ENCODE results near the gene DIPK1C.

DIPK1C gene

DNA sequence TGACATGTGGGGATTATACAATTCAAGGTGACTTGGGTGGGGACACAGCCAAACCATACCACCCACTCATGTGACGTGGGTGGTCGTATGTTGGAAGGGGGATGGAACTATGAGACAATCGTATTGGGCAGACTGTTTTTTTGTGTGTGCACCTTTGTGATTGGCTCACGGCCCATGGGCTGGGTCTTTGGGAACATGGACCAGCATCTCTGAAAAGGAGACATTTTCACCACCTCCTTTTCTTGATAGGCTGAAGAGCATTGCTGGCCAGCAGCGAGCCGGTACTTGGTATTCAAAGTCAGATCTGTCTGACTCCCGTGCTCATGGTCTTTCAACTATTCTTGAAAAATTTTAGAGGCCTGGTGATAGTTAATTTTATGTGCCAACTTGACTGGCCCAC lies 62.1 kb downstream of the DIPK1C start:
- in situ Hi-C loops (cut with HindIII; ENCODE audit: low sequenced_read_pairs): no loop called here

DNA sequence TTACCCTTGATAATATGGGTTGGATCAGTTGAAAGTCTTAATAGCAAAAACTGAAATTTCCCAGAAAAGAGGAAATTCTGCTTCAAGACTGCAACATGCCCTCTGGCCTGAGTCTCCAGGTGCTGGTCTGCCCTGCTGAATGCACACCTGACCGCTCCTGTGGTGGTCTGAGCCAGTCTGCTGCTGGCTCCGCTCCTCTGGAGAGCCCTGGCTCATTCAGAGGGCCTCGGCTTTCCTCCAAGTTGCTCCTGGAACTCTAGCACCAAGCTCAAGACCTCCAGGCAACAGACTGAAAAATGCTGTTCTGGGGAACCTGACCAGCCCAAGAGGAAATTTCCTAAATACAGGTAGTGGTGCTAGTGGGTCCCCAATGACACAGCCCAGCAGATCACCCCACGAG lies 64.8 kb downstream of the DIPK1C start:
- in situ Hi-C loops (cut with HindIII; ENCODE audit: low sequenced_read_pairs): no loop called here

DNA sequence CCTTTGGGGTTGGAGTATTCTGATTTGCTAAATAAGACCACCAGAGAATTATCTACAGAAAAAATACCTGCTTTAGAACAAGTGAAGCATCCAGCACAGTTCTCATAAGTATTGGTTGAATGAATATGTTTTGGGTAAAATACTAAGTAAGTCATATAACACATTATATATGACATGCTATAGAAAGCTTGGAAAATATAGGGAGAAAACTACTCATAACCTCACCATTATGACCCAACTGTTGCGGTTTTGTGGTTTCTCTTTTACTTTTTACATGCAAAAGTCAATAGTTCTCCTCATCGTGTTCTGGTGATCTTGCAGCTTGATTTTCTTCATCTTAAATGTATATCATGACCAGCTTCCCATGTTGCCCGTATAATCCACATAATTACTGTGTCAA lies 66.2 kb downstream of the DIPK1C start:
- in situ Hi-C loops (cut with HindIII; ENCODE audit: low sequenced_read_pairs): no loop called here

DNA sequence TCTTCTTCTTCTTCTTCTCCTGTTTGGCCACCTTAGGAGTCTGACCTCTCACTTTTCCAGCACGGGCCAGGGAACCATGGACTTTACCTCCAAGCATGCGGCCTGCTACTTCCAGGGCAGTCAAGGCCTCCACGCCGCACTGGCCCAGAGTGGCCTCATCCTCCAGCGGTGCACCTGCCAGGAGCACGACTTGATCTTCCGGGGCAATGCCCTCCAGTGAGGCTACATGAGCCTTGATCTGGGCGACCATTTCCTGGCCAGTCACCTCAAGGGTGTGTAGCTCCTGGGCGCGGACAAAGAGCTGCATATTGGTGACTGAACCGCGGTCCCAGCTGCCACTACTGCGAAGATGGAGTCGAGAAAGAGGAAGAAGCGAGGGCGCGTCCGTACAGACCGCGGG lies 67.1 kb downstream of the DIPK1C start:
- in situ Hi-C loops (cut with HindIII; ENCODE audit: low sequenced_read_pairs): no loop called here

DNA sequence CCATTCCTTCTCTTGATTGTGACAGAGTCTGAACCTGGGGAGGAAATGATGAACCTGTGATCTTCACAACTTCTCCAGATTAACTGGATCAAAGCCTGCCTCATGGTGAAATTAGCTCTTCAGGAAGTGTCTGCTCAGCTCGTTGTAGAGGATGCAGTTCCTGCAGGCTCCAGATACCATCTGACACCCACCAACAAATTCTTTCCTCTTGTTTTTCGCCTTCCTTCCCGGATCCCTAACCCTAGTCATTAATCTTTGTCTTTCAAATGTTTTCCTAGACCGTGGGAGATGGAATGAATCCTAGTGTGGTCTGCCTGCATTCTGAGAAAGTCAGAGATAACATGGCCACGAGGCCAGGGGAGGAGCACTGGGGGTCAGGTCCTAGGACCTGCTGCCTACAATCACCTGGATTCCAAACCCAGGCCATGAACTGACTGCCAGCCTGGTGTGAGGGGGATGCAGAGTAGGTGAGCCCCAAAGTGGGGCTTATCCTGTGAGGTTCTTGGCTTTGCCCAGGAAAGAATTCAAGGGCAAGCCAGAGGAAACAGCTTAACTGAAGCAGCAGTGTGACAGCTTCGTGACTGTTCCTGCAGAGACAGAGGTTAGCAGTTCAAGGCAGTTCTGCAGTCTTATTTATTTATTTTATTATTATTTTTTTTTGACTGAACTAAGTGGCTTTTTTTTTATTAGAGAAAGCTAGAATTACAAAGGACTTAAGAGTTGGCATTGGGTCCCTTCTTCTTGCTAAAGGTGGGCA lies 67.8 kb downstream of the DIPK1C start:
- in situ Hi-C loops (cut with HindIII; ENCODE audit: low sequenced_read_pairs): no loop called here

DNA sequence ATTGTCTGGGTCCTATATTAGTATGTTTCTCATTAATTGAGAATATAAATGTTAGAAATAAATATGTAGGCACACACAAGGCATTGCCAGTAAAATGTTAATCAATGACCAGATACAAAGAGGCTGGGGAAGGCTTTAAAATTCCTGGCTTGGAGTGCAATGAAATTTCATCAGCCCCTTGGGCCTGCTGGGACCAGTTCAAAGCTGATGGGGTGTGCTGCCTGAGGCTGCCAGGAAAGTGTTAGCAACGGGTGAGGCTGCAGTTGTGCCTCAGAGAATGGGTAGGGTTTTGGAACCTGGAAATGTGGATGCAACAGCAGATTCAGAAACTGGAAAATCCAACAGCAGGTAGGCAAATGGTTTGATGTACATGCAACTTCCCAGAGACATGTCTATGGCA lies 68.9 kb downstream of the DIPK1C start:
- in situ Hi-C loops (cut with HindIII; ENCODE audit: low sequenced_read_pairs): no loop called here

DNA sequence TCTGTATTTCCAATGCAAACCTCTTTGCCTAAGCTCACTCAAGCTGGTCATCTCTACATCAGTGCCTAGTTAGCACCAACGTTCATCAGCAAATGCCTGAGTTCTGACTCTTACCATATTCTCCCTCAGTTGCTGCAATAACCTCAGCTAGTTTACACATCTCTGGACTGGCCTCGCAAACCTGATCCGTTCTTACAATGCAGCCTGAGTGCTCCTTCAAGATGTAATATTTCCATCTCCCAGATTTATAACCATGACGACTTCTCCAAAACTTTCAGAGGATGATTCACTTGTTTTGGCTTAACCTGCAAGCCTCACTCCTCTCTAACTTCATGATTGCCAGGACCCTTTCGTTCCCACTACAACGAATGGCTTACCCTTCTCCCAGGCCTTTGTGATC lies 69.7 kb downstream of the DIPK1C start:
- in situ Hi-C loops (cut with HindIII; ENCODE audit: low sequenced_read_pairs): no loop called here
